ENCODE results near the gene THBD.

- TF ChIP-seq FOXM1 (IDR thresholded peaks at IDR 0.05; ENCODE audit: borderline replicate concordance) (no peak), BHLHE40 (IDR thresholded peaks at IDR 0.05; ENCODE audit: borderline replicate concordance) (no peak)
These were observed 17.3 kb upstream of the THBD start for GRCh38 chr20:23066772-23067171.
